ENCODE measurements around the gene GLRX.
"Not testable (repeated sequence)": the region's sequence is repeated elsewhere in the genome, so short reads cannot be mapped to it uniquely, and the experiment has no call there.

Gene GLRX

DNA sequence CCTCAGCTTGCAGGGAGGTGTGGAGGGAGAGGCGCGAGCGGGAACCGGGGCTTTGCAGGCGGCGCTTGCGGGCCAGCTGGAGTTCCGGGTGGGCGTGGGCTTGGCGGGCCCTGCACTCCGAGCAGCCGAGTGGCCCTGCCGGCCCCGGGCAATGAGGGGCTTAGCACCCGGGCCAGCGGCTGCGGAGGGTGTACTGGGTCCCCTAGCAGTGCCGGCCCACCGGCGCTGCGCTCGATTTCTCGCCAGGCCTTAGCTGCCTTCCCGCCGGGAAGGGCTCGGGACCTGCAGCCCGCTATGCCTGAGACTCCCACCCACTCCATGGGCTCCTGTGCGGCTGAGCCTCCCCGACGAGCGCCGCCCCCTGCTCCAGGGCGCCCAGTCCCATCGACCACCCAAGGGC lies 28.6 kb upstream of the GLRX start:
- DNase-seq = not testable (repeated sequence)

- no peak for DNase-seq
These were observed 27.9 kb upstream of the GLRX start for GRCh38 chr5:95850391-95850894.

DNA sequence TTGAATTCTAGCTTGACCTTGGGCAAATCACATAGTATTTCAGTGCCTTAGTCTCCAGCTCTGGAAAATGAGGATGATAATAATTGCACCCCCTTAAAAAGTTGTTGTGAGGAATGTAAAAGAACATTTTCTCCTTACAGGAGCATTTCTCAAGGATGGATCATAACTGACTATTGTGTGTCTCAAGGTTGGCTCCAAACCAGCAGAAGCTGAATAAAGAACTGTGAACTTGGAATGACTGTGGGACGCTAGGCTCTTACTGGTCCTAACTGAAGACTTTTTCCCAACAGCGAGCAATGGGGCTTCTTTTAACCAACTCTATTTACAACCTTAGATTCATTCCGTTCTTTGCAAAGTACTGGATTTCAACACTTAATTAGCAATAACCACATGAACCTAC lies 26.2 kb upstream of the GLRX start:
- DNase-seq = no peak

GRCh38 chr5:95847261-95847592 lies 24.7 kb upstream of the GLRX start:
- no peak for DNase-seq

DNA sequence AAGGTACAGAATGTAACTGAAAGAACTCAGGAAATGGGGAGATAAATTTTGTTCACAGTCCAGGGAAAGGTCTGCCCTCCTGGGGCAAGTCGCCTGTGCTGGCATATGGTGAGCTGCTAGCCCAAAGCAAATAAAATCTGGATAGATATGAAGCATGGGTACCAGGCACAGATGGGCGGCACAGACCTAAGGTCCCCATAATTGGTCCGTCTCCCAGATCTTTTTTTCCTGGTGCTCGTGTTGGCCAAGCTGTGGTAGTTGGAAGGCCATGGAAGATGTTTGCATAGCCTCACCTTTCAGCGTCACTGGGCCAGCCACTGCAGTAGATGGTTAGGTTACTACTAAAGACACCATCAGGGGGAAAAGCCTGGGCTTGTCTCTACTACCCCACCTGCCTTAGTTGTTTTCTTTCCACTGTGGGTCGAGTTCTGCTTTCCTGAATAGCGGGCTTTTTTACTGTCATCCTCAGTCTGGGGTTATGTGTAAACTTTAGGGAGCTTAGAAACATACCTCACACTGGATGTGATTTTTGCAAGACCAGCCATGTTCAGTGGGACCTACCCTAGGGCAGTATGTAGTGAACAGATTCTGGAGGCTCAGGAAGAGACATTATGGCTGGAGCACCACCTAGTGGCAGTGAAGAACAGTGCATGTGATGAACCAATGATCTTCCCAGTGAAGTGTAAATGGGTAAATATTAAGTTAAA lies 24.2 kb upstream of the GLRX start:
- peak; percentile 75 for DNase-seq

- DNase-seq = no peak
These were observed 22.9 kb upstream of the GLRX start for GRCh38 chr5:95845391-95845790.

GRCh38 chr5:95843733-95844223 lies 21.3 kb upstream of the GLRX start:
- no peak for DNase-seq

- DNase-seq = peak; percentile 62
These were observed 20.5 kb upstream of the GLRX start for GRCh38 chr5:95842854-95843544.

DNA sequence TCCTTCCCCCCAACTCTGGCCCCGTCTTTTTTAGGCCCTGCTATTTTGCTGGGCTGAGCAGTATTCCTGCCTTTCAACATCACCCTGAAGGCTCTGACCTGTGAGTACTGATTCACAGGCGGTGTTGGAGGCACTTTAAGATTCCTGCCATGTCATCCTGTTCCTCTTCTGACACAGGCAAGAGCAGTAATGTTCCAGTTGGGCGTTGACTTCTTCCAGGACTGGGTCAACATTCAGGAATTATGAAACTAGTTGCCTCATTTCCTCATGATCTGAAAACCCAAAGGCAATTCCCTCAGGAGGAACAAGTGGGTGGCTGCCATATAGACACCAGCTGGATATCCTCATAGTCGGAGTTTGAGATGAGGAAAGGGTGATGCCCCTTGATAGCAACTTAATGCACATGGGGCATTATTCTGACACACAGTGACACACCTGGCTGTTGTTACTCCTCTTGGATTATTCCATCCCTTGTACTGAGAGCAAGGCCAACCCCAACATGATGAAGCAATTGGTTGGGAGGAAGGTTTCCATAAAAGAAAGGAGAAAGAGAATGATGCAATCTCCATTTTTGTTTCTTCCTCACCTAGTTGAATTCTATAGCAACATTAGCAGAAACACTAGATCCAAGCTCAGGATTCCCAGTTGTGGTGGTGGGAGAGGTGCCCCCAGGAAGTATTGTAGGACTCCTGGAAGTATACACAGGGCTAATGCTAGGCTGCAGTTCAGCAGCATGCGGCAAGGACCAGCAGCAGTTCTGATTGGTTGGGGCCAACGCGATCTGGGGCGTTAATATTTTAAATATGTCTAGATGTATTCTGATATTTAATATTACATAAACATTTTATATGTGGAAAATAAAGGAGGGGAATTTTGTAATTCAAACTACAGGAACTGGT lies 19.6 kb upstream of the GLRX start:
- no peak for DNase-seq

DNA sequence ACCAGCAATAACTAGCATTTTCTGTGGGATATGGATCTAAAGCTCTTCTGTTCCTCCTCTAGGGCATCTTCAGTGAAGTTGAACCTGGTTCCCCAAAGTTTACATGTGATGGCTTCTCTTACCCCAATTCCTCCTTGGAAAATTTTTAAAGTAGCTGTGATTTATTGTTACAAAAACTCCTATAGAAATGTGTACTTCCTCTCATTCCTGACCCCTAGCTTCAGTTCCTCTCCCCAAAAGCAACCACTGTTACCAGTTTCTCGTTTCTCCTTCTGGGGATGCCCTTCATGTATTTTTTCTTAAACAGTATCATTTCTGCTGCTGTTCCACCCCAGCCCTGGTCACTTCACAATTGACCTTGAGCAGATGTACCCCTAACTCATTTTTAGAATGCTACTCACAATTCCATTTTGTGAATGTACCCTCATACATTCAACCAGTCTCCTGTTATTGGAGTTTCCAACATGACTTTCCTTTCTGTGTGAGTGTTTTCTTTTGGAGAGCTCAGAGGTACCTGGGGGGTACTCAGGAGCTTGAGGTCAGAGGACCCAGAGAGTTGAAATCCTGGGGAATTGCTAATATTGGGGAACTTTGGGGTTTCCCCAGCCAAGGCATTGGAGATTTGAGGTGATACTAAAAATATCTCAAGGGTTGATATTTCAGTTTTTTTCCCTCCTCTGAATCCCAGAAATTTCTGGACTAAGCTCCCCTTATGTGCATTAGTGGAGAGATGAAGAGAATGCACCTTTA lies 18.6 kb upstream of the GLRX start:
- no peak for DNase-seq

- no peak for DNase-seq
These were observed 17.1 kb upstream of the GLRX start for GRCh38 chr5:95839658-95840057.

DNA sequence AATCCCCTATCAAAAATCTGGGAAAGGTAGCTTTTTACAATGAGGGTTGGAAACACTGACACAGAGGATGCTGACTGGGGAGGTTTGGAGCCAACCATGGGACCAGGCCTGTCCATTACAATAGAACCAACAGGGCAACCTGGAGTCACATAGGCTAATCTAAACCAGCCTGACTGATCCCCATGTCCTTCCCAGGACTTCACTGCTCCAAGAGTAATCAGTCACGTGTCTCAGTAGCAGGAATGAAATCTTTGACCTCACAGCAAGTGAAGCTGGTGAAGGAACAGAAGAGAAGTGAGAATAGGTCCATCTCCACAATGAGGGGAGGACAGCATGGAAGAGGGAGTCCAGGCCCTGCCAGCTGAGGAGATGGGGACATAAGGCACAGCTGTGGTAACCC lies 16.0 kb upstream of the GLRX start:
- no peak for DNase-seq

GRCh38 chr5:95838001-95838520 lies 15.5 kb upstream of the GLRX start:
- no peak for DNase-seq

DNA sequence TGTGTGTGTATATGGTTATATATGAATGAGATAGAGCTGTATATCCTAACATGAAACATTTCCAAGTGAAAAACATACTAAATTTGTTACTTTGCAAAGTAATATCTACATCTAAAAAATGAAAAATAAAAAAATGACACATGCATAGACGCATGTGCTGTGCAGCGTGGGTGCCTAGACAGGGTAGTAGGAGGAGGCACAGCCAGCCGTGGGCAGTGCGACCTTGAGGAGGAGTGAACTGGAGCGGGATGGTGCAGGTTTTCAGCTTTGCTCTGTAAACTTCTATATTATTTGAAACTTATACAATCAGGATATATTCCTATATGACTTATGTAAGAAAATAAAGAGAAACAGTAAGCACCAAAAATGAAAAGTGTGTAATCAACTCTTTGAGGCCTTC lies 15.0 kb upstream of the GLRX start:
- no peak for DNase-seq

GRCh38 chr5:95836971-95837370 lies 14.4 kb upstream of the GLRX start:
- DNase-seq = not testable (repeated sequence)

GRCh38 chr5:95836544-95836943 lies 14.0 kb upstream of the GLRX start:
- no peak for DNase-seq

- no peak for DNase-seq
These were observed 13.3 kb upstream of the GLRX start for GRCh38 chr5:95835682-95836385.

DNA sequence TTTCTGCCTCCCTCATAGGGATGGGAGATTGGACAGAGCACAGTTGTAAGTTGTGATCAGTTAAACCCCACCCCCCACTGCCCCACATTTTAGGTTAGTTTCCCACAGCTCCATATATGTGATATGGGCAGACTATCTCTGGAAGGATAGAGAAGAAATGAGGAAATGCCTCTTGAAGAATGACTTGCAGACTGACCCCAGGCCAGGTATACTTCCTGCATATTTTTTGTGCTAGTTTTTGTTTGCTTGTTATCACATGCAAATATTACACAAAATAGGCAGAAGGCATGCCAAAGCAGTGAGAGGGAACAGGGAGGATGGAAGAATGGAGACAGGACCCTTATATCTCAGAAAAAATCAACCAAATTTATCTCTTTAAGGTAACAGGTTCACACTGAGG lies 10.1 kb upstream of the GLRX start:
- DNase-seq = no peak

DNA sequence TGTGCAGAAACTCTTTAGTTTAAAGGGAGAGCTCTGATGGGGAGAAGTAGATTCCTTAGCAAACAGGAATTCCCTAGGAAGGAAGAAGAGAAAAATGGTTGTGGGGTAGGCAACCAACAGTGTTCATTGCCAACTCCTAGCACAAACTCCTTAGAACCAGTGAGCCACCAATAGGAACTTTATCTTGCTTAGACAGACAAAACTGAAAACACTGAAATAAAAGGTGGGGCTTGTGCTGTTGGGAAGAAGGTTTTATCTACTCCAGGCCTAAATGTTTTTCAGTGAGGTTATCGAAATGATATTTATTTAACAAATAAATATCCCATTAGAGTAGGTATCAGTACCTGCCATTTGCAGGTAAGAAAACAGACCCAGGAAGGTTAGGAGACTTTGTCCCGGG lies 7.7 kb upstream of the GLRX start:
- no peak for DNase-seq

DNA sequence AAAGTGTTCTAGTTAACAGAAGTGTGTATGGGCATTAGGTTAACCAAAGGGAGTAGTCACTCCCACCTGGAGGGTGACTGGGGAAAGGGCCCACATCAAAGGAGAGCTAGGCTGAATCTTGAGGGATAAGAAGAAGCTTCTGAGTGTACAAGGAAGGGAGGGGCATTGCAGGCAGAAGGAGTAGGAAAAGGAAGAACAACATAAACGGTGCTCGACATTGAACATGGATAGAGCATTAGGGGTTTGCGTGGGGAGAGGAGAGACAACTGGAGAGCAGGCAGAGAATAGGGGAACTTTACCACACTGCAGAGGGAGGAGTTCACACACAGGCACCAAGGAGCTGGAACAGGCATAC lies 5.3 kb upstream of the GLRX start:
- no peak for DNase-seq

- no peak for DNase-seq
These were observed 4.7 kb upstream of the GLRX start for GRCh38 chr5:95826949-95827891.
